ENCODE data around the gene IGSF9. TPM values are rescaled to one million over a fixed set of nuclear protein-coding genes. Genes with fewer than 3 reads are reported as not detected.
A peak's percentile ranks its signal among the peaks of the same experiment; 100 is the strongest.

IGSF9 gene
- total RNA-seq, 4 donors from 2014 or later: 0.29 to 6.2 (median 1.2) TPM; not detected in 1

DNA sequence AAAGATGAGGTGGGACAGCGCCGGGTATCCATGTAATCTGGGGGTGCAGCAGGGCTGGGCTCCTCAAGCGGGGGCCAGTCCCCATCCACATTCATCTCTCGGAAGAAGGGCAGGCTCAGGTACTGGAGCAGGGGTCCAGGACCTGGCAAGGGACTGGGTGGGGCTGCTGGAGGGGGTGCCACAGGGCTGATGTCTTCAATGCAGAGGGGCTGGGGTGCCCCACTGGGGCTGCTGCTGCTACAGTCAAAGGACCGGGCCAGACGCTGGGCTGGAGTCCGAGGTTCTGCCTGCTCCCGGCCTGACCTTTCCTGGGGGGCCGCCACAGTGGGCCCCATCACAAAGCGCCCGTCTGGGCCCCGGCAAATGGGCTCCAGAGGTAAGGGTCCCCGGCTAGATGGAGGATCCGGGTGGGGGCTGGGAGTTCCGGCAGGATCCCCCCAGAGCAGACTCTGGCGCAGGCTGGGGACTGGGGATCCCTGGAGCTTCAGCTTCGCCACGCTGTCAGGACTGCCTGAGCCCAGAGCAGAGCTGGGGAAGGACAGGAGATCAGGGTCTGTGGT, 16.8 kb downstream of the IGSF9 start:
- Histone ChIP-seq H3K27ac (no peak overlapping the region), H3K9me3 (no peaks in the 10 kb centered on the region), H3K4me1 (peaks cover 0 to 5% of the 10 kb centered on the region in 2 donors), H3K27me3 (no peaks in the 10 kb centered on the region), H3K4me3 (no peak overlapping the region), H3K36me3 (no peaks in the 10 kb centered on the region)
- TF ChIP-seq POLR2A (IDR thresholded peaks at IDR 0.05): no peak
- TF ChIP-seq, protein P1, sequence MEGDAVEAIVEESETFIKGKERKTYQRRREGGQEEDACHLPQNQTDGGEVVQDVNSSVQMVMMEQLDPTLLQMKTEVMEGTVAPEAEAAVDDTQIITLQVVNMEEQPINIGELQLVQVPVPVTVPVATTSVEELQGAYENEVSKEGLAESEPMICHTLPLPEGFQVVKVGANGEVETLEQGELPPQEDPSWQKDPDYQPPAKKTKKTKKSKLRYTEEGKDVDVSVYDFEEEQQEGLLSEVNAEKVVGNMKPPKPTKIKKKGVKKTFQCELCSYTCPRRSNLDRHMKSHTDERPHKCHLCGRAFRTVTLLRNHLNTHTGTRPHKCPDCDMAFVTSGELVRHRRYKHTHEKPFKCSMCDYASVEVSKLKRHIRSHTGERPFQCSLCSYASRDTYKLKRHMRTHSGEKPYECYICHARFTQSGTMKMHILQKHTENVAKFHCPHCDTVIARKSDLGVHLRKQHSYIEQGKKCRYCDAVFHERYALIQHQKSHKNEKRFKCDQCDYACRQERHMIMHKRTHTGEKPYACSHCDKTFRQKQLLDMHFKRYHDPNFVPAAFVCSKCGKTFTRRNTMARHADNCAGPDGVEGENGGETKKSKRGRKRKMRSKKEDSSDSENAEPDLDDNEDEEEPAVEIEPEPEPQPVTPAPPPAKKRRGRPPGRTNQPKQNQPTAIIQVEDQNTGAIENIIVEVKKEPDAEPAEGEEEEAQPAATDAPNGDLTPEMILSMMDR (IDR thresholded peaks at IDR 0.05): no peak
- DNase-seq: no peak
- intact Hi-C loops (cut with DNase I; ENCODE audit: low total_unique reads): no loop called here

GRCh38 chr1:159927849-159928431, 17.5 kb downstream of the IGSF9 start:
- no peak overlapping the region for H3K4me3 ChIP-seq
- peaks cover 0 to 6% of the 10 kb centered on the region in 2 donors for H3K4me1 ChIP-seq
- no peaks in the 10 kb centered on the region for H3K27me3 ChIP-seq
- intact Hi-C loops (cut with DNase I; ENCODE audit: low total_unique reads): no loop called here
- TF ChIP-seq POLR2A (IDR thresholded peaks at IDR 0.05): no peak
- TF ChIP-seq, protein P1 (IDR thresholded peaks at IDR 0.05): no peak
- no peaks in the 10 kb centered on the region for H3K9me3 ChIP-seq
- H3K36me3 ChIP-seq: no peaks in the 10 kb centered on the region
- DNase-seq: no peak
- H3K27ac ChIP-seq: no peak overlapping the region

- H3K9me3 ChIP-seq: no peaks in the 10 kb centered on the region
- no peak overlapping the region for H3K27ac ChIP-seq
- intact Hi-C loops (cut with DNase I; ENCODE audit: low total_unique reads): no loop called here
- no peak for TF ChIP-seq POLR2A (IDR thresholded peaks at IDR 0.05)
- TF ChIP-seq, protein P1 (IDR thresholded peaks at IDR 0.05): no peak
- H3K4me3 ChIP-seq: no peak overlapping the region
- peaks cover 0 to 11% of the 10 kb centered on the region in 2 donors for H3K4me1 ChIP-seq
- H3K36me3 ChIP-seq: no peaks in the 10 kb centered on the region
- DNase-seq: no peak
- H3K27me3 ChIP-seq: no peaks in the 10 kb centered on the region
Observed at GRCh38 chr1:159927211-159927848, 18.1 kb downstream of the IGSF9 start.

DNA sequence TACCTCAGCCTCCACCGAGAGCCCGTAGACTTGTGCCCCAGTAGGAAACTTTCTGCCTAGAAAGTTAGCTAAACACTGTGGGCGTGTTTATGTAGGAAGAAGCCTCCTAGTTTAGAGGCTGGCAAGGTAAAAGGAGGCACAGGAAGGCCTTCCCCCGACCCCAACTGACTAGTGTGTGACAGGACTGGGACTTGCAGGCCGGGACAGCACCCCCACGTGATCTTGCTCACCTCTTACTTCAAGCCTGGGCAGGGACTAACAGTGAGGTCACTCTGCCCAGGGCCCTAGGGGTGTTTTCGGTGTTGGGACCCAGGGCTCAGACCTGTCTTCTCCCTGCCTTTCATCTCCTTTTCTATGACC, 19.7 kb downstream of the IGSF9 start:
- Histone ChIP-seq H3K4me1 (peaks cover 0 to 15% of the 10 kb centered on the region in 2 donors), H3K27me3 (no peaks in the 10 kb centered on the region), H3K36me3 (no peaks in the 10 kb centered on the region), H3K9me3 (no peaks in the 10 kb centered on the region), H3K27ac (peak overlapping the region; percentile 96 to 97), H3K4me3 (peak overlapping the region; percentile 85 to 94)
- TF ChIP-seq, protein P1 (IDR thresholded peaks at IDR 0.05): no peak
- TF ChIP-seq POLR2A (IDR thresholded peaks at IDR 0.05): no peak
- DNase-seq: no peak
- intact Hi-C loops (cut with DNase I; ENCODE audit: low total_unique reads): no loop called here

Measured in uterus (tissue), 4 donors.